Kidney (tissue), 14 donors: ENCODE data around the gene RAD51B. TPM values are rescaled to one million over a fixed set of nuclear protein-coding genes. Genes with fewer than 3 reads are reported as not detected.
A peak's percentile ranks its signal among the peaks of the same experiment; 100 is the strongest.

ENCODE experiments used
- DNase-seq, 5 donors: peaks; one replicate each; pipeline ENCODE4 v3.0.0-alpha.2; 2013 to 2020
- FAIRE-seq: peaks from 2 replicates; lab custom pipeline; 2012; peaks lifted over from hg19 to GRCh38; lab: Jason Lieb, UNC
- H3K27ac ChIP-seq, 2 donors: one replicate each; pipeline ENCODE4 v1.7.0; 2013; ENCODE audit warnings: low read depth in 2 of 2, low read length in 2 of 2, inconsistent platforms in 1 of 2
- H3K27me3 ChIP-seq: one replicate; pipeline ENCODE4 v1.7.1; 2013; ENCODE audit warnings: low read length, inconsistent platforms; ENCODE audit not compliant: control insufficient read depth, insufficient read depth
- H3K36me3 ChIP-seq, 3 donors: one replicate each; pipeline versions ENCODE4 v1.7.0 to v1.7.1; 2013; ENCODE audit warnings: low read length in 3 of 3, control low read depth in 1 of 3, inconsistent platforms in 1 of 3; ENCODE audit not compliant: insufficient read depth in 3 of 3, control insufficient read depth in 2 of 3
- H3K4me1 ChIP-seq, 3 donors: one replicate each; pipeline versions ENCODE4 v1.7.0 to v1.7.1; 2013; ENCODE audit warnings: low read length in 3 of 3, inconsistent platforms in 1 of 3, low read depth in 1 of 3; ENCODE audit not compliant: control insufficient read depth in 2 of 3, insufficient read depth in 2 of 3
- H3K4me3 ChIP-seq, 3 donors: one replicate each; pipeline versions ENCODE4 v1.7.0 to v1.8.1; 2013; ENCODE audit warnings: low read length in 3 of 3, control low read depth in 1 of 3, inconsistent platforms in 1 of 3
- H3K9ac ChIP-seq, 3 donors: one replicate each; pipeline versions ENCODE4 v1.7.0 to v1.7.1; 2013; ENCODE audit warnings: low read length in 3 of 3, control low read depth in 1 of 3, inconsistent platforms in 1 of 3
- H3K9me3 ChIP-seq, 3 donors: one replicate each; pipeline versions ENCODE4 v1.7.0 to v1.7.1; 2013; ENCODE audit warnings: low read length in 3 of 3, control low read depth in 1 of 3, inconsistent platforms in 1 of 3; ENCODE audit not compliant: control insufficient read depth in 2 of 3, insufficient read depth in 1 of 3
- CTCF ChIP-seq: IDR thresholded peaks from 3 replicates; pipeline ENCODE4 v1.5.1; 2012; ENCODE audit warnings: mild to moderate bottlenecking, moderate library complexity, borderline replicate concordance; ENCODE audit not compliant: insufficient read depth; ENCODE audit errors: extremely low read depth
- intact Hi-C: fragments of 100-400 bp; cut with DNase I; formaldehyde crosslinking; loops from one replicate; pipeline ENCODE4 v1.11.1; 2022
- polyA plus RNA-seq: library from polyadenylated mRNA; stranded (reverse); fragments of 350-450 nt; fragmentation: Illumina TruSeq; extraction: RNeasy Lipid Tissue Mini Kit (QIAGEN cat#74804); gene quantifications from one replicate; pipeline ENCODE4 v1.2.3, GENCODE V29; 2014; ENCODE audit warnings: low read depth, low replicate concordance; ENCODE audit not compliant: insufficient read depth
- total RNA-seq: library from RNA; stranded (reverse); fragmentation: NEBNext Ultra II Directional; extraction: Animal tissue kit (Norgen Biotek cat#: 25700); gene quantifications from one replicate; pipeline ENCODE4 v1.2.1, GENCODE V29; 2021
- donor health status: control.
- donor health status: control.
- donor health status: control.
- donor health status: control.
- donor health status: control.
- donor health status: DM: yes; HTN: yes; CAD: no.
- donor health status: Normal renal cell carcinoma (clear cell type).

RAD51B gene
- total and polyA plus RNA-seq, 2 donors from 2014 or later: 6.9 to 18.0 TPM

GRCh38 chr14:67886191-67886590 is 66.6 kb downstream of the RAD51B start:
- peak in 1 of 5 donors; percentile 32 for DNase-seq
- Histone ChIP-seq H3K4me3 (no peak overlapping the region), H3K27ac (no peak overlapping the region), H3K9me3 (no peaks in the 10 kb centered on the region), H3K9ac (no peak overlapping the region), H3K36me3 (no peaks in the 10 kb centered on the region), H3K27me3 (no peaks in the 10 kb centered on the region), H3K4me1 (no peaks in the 10 kb centered on the region)
- FAIRE-seq: no peak
- TF ChIP-seq CTCF: no peak
- intact Hi-C loops: no loop called here

GRCh38 chr14:67887478-67887877 is 67.9 kb downstream of the RAD51B start:
- TF ChIP-seq CTCF: no peak
- H3K9ac ChIP-seq: no peak overlapping the region
- H3K9me3 ChIP-seq: no peaks in the 10 kb centered on the region
- intact Hi-C loops: no loop called here
- DNase-seq: no peak
- H3K27me3 ChIP-seq: no peaks in the 10 kb centered on the region
- H3K4me3 ChIP-seq: no peak overlapping the region
- no peaks in the 10 kb centered on the region for H3K36me3 ChIP-seq
- no peak overlapping the region for H3K27ac ChIP-seq
- no peak for FAIRE-seq
- H3K4me1 ChIP-seq: no peaks in the 10 kb centered on the region

GRCh38 chr14:67889455-67889854 is 69.9 kb downstream of the RAD51B start:
- Histone ChIP-seq H3K9me3 (no peaks in the 10 kb centered on the region), H3K4me3 (no peak overlapping the region), H3K36me3 (no peaks in the 10 kb centered on the region), H3K27ac (no peak overlapping the region), H3K4me1 (no peaks in the 10 kb centered on the region), H3K9ac (no peak overlapping the region), H3K27me3 (no peaks in the 10 kb centered on the region)
- intact Hi-C loops: no loop called here
- FAIRE-seq (no peak), DNase-seq (no peak)
- no peak for TF ChIP-seq CTCF

GRCh38 chr14:67892466-67893100 is 73.0 kb downstream of the RAD51B start:
- intact Hi-C loops: no loop called here
- peak in 1 of 5 donors; percentile 22 for DNase-seq
- no peaks in the 10 kb centered on the region for H3K27me3 ChIP-seq
- no peak for TF ChIP-seq CTCF
- H3K27ac ChIP-seq: no peak overlapping the region
- H3K4me1 ChIP-seq: no peaks in the 10 kb centered on the region
- no peaks in the 10 kb centered on the region for H3K9me3 ChIP-seq
- H3K4me3 ChIP-seq: no peak overlapping the region
- FAIRE-seq: no peak
- no peak overlapping the region for H3K9ac ChIP-seq
- H3K36me3 ChIP-seq: no peaks in the 10 kb centered on the region
